GM12864 (cell line): Measurements from ENCODE around the gene KCNA5.
A peak's percentile ranks its signal among the peaks of the same experiment; 100 is the strongest.

ENCODE experiments used
- DNase-seq: peaks from one replicate; pipeline ENCODE4 v3.0.0-alpha.2; 2011; ENCODE audit warnings: low read depth
- H3K4me3 ChIP-seq: 2 replicates; pipeline ENCODE4 v1.5.1; 2011; ENCODE audit warnings: mild to moderate bottlenecking, low read depth, low read length, control low read depth
- TF ChIP-seq, protein P1 (sequence below): IDR thresholded peaks from 2 replicates; pipeline ENCODE4 v1.5.1; 2011; ENCODE audit warnings: low read depth, mild to moderate bottlenecking, moderate library complexity, low read length, control low read depth, inconsistent platforms; ENCODE audit errors: missing control alignments

The KCNA5 gene

DNA sequence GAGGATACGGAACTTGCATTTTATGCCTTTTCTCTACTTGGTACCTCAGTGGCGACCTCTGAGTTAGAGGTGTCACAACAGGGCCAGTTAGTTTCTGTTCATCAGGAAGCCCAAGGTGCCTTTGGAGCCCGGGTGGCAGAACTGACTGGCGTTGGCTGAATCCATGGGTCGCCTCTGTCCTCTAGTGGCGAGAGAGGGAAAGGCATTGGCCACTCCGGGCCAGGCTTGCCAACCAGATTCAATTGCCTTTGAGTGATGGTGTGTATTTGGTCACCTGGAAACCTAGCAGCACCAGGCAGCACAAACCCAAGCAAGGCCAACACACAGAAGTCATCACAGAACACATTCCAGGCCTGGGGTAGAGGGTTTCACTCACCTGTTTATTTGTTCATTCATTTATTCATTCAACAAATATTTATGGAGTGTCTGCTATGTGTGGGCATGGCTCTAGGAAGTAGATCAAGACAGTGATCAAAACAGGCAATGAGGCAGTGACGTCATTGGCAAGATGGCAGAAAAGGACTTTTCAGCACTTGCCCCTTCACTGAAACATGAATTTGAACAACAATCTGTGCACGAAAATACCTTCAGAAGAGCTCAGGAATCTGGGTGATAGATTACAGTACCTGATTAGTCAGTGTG lies 40.5 kb upstream of the KCNA5 start:
- DNase-seq: peak; percentile 19
- no peak overlapping the region for H3K4me3 ChIP-seq
- TF ChIP-seq, protein P1, sequence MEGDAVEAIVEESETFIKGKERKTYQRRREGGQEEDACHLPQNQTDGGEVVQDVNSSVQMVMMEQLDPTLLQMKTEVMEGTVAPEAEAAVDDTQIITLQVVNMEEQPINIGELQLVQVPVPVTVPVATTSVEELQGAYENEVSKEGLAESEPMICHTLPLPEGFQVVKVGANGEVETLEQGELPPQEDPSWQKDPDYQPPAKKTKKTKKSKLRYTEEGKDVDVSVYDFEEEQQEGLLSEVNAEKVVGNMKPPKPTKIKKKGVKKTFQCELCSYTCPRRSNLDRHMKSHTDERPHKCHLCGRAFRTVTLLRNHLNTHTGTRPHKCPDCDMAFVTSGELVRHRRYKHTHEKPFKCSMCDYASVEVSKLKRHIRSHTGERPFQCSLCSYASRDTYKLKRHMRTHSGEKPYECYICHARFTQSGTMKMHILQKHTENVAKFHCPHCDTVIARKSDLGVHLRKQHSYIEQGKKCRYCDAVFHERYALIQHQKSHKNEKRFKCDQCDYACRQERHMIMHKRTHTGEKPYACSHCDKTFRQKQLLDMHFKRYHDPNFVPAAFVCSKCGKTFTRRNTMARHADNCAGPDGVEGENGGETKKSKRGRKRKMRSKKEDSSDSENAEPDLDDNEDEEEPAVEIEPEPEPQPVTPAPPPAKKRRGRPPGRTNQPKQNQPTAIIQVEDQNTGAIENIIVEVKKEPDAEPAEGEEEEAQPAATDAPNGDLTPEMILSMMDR: peak; percentile 100

DNA sequence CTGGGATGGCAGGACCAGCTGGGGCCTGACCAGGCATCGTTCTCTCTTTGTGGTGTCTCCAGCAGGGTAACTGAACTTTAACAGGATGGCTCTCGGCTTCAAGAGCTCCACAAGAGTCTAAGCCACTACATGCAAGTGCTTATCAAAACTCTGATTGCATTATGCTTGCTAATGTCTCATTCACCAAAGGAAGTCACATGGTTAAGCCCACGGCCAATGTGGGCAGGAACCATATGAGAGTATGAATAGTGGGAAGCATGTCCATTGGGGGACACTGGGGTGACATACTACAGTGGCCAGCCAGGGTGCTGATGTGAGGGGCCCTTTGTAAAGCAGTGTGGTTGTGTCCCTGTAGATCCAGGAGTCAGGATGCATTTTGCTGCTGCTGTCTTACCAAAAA lies 35.0 kb upstream of the KCNA5 start:
- DNase-seq: no peak
- TF ChIP-seq, protein P1: no peak
- H3K4me3 ChIP-seq: no peak overlapping the region

DNA sequence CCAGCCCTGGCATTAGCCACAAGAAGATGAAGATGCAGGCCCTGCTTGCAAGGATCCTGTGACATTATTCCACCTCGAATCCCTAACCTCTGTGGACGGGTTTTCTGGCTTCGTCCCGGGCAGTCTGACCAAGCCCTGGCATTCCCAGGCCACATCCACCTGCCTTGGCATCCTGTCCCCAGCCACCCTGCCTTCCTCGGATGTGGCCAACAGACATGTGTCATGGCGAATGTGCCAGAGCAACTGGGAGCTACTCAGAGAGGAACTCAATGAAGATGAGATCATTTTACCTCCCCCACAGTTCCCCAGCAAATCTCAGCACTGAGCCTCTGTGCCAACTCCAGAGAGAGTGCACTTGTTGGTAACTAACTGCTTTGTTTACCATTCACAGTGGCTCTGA lies 33.5 kb upstream of the KCNA5 start:
- TF ChIP-seq, protein P1: no peak
- H3K4me3 ChIP-seq: no peak overlapping the region
- DNase-seq: no peak

DNA sequence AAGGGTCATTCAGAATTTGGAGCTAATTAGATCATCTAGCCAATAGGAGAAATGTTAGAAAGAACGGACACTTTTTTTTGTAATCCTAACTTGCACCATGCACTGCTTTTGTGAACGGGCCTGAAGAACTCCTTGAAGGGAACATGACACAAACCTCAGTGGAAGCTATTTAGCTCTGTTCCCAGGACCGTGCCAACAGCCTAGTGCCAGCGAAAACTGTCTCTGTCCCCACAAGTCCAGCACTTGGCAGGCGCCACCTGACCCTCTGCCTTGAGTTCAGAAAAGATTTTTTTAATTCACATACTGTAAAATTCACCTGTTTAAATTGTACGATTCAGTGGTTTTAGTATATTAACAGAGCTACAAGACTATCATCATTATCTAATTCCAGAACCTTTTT lies 31.3 kb upstream of the KCNA5 start:
- no peak for DNase-seq
- TF ChIP-seq, protein P1: no peak

DNA sequence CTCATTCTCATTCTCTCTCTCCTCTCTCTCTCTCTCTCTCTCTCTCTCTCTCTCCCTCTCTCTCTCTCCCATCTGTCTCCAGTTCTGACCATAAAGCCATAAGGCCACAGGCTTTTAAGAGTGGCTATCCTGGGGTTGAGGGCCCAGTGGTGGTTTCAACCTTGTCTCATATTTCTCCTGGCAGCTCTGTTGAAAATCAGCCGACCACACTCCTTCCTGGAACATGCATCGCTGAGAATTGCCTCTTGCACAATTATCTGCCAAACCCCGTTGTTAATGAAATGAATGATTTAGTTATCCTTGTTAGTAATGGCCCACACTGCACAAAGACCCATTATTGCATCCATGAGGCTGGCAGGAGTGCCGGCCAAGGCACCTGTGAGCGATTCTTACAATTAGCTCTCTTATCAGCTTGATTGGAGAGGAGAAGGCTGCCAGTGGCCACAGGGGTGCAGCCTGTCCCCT lies 30.4 kb upstream of the KCNA5 start:
- no peak overlapping the region for H3K4me3 ChIP-seq
- TF ChIP-seq, protein P1: no peak
- no peak for DNase-seq

More for the DNA sequence above, 31.3 kb upstream of the KCNA5 start:
- no peak overlapping the region for H3K4me3 ChIP-seq

DNA sequence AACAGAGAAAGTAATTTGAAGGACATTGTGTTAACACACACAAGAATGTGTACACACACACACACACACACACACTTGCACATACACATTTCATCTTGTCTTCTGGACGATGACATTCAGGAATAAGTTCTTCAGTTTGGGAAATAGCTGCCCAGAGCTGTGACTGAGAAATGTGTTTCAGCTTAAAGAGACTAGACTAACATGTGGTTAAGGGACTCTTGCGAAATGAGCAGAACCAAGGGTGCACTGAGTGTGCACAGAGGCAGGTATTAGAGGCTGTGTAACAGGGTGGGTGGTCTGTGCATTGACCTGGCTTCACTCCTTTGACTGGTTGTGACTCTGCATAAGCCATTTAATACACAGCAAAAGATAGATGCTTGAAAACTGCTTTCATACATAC lies 29.4 kb upstream of the KCNA5 start:
- H3K4me3 ChIP-seq: no peak overlapping the region
- DNase-seq: no peak
- TF ChIP-seq, protein P1: no peak

DNA sequence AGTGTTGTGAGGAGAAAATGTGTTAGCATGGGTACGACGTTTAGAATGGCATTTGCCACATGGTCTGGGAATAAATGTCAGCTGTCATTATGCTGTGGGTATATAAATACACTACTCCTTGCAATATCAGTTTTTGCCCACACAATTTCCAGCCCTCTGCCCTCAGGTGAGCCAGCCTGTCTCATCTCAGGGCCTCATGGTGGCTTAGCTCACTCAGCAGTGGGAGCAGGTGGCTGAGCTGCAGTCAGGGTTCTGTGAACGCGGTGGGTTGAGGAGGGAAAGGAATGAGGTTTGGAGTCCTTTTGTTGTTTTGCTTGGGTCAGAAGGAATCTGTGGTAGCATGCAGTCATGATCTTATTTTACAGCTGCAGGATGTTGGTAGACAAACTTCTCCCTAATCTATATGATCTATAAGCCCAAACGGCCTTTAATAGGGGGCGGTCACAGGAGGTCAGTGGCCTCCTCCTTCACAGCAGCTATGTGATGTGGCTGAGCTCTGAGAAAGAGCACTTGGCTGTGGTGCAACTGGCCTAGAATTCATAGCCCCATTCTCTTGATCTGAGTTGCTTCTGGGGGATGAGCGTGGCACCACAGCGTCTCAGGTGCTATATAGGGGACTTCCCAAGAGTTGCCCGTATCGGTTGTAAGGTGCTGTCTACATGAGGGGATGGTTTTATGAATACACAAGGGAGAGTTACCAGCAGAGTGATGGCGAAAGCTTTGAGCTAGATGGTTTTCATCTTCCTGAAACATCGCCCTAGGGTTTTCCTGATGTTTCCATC lies 27.8 kb upstream of the KCNA5 start:
- H3K4me3 ChIP-seq: no peak overlapping the region
- TF ChIP-seq, protein P1: no peak
- no peak for DNase-seq
